HUES64 (cell line): ENCODE data around the gene DHX35.

Experiments
- H3K27ac ChIP-seq: 2 replicates; pipeline ENCODE4 v1.7.0; 2013; ENCODE audit warnings: low read depth, low read length, inconsistent platforms
- H3K27me3 ChIP-seq: 2 replicates; pipeline ENCODE4 v1.6.1; 2013; ENCODE audit warnings: mild to moderate bottlenecking, low read length; ENCODE audit not compliant: insufficient read depth
- H3K36me3 ChIP-seq: 2 replicates; pipeline ENCODE4 v1.6.1; 2013; ENCODE audit warnings: mild to moderate bottlenecking, low read length; ENCODE audit not compliant: insufficient read depth
- H3K4me1 ChIP-seq: 2 replicates; pipeline ENCODE4 v1.6.1; 2013; ENCODE audit warnings: mild to moderate bottlenecking, low read length, moderate library complexity; ENCODE audit not compliant: insufficient read depth
- H3K4me3 ChIP-seq: 2 replicates; pipeline ENCODE4 v1.5.1; 2013; ENCODE audit warnings: mild to moderate bottlenecking, low read length, moderate library complexity
- H3K9ac ChIP-seq: 2 replicates; pipeline ENCODE4 v1.6.1; 2013; ENCODE audit warnings: mild to moderate bottlenecking, low read depth, low read length
- H3K9me3 ChIP-seq: 2 replicates; pipeline ENCODE4 v1.6.1; 2013; ENCODE audit warnings: low read depth, low read length; ENCODE audit not compliant: insufficient read depth
- WGBS: fragments of 150-250, 120-280 bp; methylation state at CpG from one replicate; pipeline ENCODE4 v1.1.7; 2013; ENCODE audit warnings: missing lambda C conversion rate; 5-methylcytosine and 5-hydroxymethylcytosine counted together

DHX35 gene

DNA sequence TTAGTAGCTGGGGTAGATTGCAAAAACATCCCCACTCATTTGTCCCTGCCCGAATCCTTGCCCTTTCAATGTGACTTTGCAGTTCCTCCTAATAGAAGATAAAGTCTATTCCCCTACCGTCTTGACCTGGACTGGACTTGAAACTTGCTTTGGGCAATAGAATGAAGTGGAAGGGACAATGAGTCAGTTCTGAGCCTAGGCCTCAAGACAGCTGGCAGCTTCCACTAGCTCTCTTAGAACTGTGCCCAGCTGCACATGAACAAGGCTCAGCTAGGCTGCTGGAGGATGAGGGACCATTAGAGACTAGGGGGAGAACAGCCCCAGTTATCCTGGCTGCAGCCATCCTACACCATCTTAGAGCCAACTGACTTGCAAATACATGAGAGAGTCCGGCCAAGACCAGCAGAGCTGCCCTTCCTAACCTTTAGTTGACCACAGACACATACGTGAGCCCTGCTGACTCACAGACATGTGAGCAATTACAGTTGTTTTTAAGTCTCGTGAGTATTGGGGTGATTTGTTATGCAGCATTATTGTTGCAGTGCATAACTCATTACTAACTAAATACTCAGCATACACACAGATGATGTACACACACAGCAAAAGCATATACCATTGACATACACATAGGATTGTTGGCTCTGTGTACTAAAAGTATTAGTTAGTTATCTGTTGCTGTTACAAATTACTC is 105.5 kb downstream of the DHX35 start:
- 87% methylated on average over 4 of the region's 5 CpGs for WGBS
- H3K27ac ChIP-seq, result no peak overlapping the region
- no peak overlapping the region for H3K9ac ChIP-seq
- no peaks in the 10 kb centered on the region for H3K27me3 ChIP-seq
- no peaks in the 10 kb centered on the region for H3K9me3 ChIP-seq
- H3K4me1 ChIP-seq, result no peaks in the 10 kb centered on the region
- no peaks in the 10 kb centered on the region for H3K36me3 ChIP-seq
- no peak overlapping the region for H3K4me3 ChIP-seq

DNA sequence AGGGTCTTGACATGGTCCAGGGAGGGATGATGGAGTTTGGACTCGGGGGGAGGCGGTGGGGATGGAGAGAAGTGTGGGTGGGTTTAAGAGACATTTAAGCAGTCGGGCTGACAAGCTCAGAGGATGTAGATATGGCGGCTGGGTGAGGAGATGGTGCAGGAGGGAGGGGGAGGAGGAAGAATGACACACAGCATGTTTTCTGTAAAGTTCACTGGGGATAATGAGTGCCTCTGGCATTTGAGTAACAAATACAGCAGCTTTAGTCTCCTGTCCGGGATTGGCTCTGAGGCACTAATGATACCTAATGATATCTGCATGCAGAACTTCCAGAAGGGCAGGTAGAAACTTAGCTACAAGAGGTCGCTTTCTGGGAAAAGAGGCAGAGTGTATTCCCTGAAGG is 107.8 kb downstream of the DHX35 start:
- Histone ChIP-seq H3K27me3 (no peaks in the 10 kb centered on the region), H3K27ac (no peak overlapping the region), H3K9me3 (no peaks in the 10 kb centered on the region), H3K4me1 (no peaks in the 10 kb centered on the region), H3K9ac (no peak overlapping the region), H3K36me3 (no peaks in the 10 kb centered on the region), H3K4me3 (no peak overlapping the region)
- WGBS, result 85% methylated on average over 6 of the region's 6 CpGs

DNA sequence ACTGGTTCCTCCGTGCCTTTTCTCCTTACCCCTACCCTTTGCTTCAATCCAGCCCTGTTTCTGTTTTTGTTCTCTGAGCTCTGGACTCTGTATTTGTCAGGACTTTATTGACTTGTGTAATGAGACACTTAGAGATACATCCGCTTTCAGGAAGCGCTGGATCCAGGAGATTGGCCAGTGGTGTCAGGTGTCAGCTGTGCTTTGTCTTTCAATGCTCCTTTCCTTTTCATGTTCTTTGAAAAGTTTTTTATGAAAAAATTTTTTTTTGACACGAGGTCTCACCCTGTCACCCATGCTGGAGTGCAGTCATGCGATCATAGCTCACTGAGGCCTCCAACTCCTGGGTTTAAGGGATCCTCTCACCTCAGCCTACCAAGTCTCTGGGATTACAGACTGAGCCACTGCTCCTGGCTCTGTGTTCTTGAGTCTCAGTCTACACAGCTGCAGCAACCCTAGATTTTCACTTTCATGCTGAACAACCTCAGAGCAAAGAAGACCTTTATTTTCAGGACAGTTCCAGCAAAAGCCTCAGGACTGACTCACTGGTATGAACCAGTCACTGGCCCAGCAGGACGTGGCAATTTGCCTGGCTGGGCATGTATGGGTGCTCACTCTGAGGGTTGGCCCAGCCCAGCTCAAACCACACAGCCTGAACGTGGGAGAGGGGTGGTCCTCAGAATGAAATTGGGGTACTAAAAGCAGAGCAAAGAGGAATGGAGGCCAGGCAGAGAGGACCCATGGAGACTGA is 108.5 kb downstream of the DHX35 start:
- no peak overlapping the region for H3K27ac ChIP-seq
- no peak overlapping the region for H3K9ac ChIP-seq
- no peaks in the 10 kb centered on the region for H3K36me3 ChIP-seq
- no peaks in the 10 kb centered on the region for H3K9me3 ChIP-seq
- 88% methylated on average over 7 of the region's 7 CpGs for WGBS
- no peak overlapping the region for H3K4me3 ChIP-seq
- H3K27me3 ChIP-seq, result no peaks in the 10 kb centered on the region
- H3K4me1 ChIP-seq, result no peaks in the 10 kb centered on the region

DNA sequence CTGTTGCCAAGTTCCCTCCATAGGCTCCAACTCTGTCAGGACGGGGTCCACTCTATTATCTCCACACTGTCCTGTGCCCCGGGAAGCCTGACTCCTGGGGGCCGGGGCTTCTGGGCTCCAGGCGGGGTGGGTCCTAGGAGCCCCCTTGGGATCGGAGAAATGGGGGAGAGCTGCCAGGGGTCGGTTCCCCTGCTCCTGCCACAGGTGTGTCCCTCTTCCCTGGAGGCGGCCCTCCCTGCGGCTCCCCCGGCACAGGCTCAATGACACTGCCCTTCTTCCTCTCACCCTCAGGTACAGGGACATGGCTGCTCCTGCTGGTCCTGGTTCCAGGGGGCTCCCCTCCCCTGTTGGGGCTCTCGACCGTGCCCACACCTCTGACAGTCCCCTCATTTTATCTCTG is 110.0 kb downstream of the DHX35 start:
- WGBS, result 92% methylated on average over 11 of the region's 11 CpGs
- H3K4me3 ChIP-seq, result no peak overlapping the region
- H3K9me3 ChIP-seq, result no peaks in the 10 kb centered on the region
- no peaks in the 10 kb centered on the region for H3K36me3 ChIP-seq
- no peaks in the 10 kb centered on the region for H3K4me1 ChIP-seq
- no peak overlapping the region for H3K27ac ChIP-seq
- H3K27me3 ChIP-seq, result no peaks in the 10 kb centered on the region
- no peak overlapping the region for H3K9ac ChIP-seq

DNA sequence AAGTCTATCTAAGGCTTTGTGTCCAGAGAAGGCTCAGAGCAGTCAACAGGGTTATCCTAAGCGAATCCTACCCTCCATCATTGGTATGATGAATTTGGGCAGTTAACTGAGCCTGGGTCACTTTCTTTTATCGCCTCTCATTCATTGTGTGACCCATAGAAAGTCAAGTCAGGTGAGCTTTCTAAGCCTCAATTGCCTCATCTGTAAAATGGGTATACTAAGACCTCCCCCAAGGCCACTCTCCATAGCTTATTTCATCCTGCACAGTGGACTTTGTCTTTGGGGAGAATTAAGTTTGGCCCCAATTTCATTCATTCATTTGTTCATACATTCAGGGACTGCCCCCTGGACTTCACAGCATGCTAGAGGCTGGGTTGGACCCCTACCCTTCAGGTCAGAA is 110.5 kb downstream of the DHX35 start:
- 88% methylated on average over 2 of the region's 2 CpGs for WGBS
- H3K27me3 ChIP-seq, result no peaks in the 10 kb centered on the region

DNA sequence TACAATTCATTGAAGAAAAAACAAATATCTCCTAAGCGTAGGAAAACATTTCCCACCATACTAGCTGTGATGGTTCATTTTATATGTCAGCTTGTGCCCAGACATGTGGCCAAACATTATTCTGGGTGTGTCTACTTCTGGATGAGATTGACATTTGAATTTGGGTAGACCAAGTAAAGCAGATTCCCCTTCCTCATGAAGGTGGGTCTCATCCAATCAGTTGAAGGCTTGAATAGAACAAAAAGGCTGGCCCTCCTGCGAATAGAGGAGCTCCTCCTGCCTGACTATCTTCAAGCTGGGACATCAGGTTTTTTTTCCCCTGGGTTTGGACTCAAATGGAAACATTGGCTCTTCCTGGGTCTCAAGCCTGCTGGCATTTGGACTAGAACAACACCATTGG is 113.6 kb downstream of the DHX35 start:
- H3K4me3 ChIP-seq, result no peak overlapping the region
- H3K9me3 ChIP-seq, result no peaks in the 10 kb centered on the region
- no peaks in the 10 kb centered on the region for H3K36me3 ChIP-seq
- no peak overlapping the region for H3K27ac ChIP-seq
- no peaks in the 10 kb centered on the region for H3K27me3 ChIP-seq
- WGBS, result 91% methylated on average over 2 of the region's 2 CpGs
- no peaks in the 10 kb centered on the region for H3K4me1 ChIP-seq
- H3K9ac ChIP-seq, result no peak overlapping the region

More for the DNA sequence above, 110.5 kb downstream of the DHX35 start:
- no peak overlapping the region for H3K27ac ChIP-seq
- no peak overlapping the region for H3K9ac ChIP-seq
- H3K4me3 ChIP-seq, result no peak overlapping the region
- no peaks in the 10 kb centered on the region for H3K4me1 ChIP-seq
- no peaks in the 10 kb centered on the region for H3K36me3 ChIP-seq
- no peaks in the 10 kb centered on the region for H3K9me3 ChIP-seq

DNA sequence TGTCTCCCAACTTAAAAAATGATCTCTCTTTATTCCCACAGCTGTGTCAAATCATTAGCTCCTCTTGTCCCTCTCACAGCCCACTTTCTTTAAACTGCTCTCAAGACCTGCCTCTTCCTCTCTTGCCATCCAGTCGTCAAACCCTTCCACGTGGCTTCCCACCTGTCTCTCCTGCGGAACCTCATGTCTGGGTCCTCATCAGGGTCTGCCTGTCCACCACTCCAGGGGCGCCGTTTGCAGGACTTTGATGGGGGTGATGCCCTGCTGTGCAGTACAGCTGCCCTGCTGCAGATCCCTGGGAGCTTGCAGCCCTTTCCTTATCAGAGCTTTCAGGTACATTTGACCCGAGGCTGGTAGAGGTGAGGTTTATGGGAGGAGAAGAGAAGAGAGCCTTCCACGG is 114.8 kb downstream of the DHX35 start:
- Histone ChIP-seq H3K9ac (no peak overlapping the region), H3K4me3 (no peak overlapping the region), H3K36me3 (no peaks in the 10 kb centered on the region), H3K27ac (no peak overlapping the region), H3K27me3 (no peaks in the 10 kb centered on the region), H3K4me1 (no peaks in the 10 kb centered on the region), H3K9me3 (no peaks in the 10 kb centered on the region)
- whole genome bisulfite sequencing, result 78% methylated on average over 7 of the region's 7 CpGs

DNA sequence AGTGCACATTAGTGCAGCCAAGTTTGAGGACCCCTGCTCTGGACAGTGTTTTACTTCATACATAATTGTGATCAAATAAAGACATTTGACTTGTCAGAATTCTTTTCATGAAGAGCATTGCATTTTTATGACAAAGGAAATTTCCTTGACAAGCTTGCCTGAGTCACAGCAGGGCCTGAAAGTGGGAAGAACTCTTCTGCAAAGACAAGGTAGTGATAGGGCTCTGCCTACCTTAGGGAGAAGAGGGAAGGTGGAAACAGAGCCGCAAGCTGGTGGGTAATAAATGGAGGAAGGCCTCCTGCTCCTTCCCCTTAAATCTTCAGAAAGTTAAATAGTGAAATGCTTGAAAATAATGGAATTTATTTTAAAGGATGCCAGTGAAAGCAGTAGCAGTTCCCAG is 118.2 kb downstream of the DHX35 start:
- no peaks in the 10 kb centered on the region for H3K27me3 ChIP-seq
- H3K9me3 ChIP-seq, result no peaks in the 10 kb centered on the region
- no peaks in the 10 kb centered on the region for H3K4me1 ChIP-seq
- WGBS, result 95% methylated on average over 1 of the region's 1 CpG
- no peak overlapping the region for H3K4me3 ChIP-seq
- H3K36me3 ChIP-seq, result no peaks in the 10 kb centered on the region
- no peak overlapping the region for H3K27ac ChIP-seq
- no peak overlapping the region for H3K9ac ChIP-seq

DNA sequence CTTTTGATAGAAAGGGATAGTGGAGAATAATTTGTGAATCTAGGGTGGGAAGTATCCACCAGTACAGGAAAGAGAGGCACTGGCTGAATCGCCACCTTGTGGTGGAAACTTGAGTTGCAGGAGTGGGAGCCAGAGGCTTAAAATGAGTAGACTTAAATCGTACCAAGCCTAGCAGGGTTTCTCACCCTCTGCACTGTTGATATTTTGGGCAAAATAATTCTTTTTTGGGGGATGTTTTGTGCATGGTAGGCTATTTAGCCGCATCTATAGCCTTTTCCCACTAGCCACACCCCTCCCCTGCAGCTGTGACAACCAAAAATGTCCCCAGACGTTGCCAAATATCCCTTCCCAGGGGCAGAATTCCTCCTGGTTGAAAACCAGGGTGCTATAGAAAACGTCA is 119.1 kb downstream of the DHX35 start:
- Histone ChIP-seq H3K4me1 (no peaks in the 10 kb centered on the region), H3K4me3 (no peak overlapping the region), H3K36me3 (no peaks in the 10 kb centered on the region), H3K9ac (no peak overlapping the region), H3K27me3 (no peaks in the 10 kb centered on the region), H3K9me3 (no peaks in the 10 kb centered on the region), H3K27ac (no peak overlapping the region)
- WGBS, result 26% methylated on average over 5 of the region's 5 CpGs

DNA sequence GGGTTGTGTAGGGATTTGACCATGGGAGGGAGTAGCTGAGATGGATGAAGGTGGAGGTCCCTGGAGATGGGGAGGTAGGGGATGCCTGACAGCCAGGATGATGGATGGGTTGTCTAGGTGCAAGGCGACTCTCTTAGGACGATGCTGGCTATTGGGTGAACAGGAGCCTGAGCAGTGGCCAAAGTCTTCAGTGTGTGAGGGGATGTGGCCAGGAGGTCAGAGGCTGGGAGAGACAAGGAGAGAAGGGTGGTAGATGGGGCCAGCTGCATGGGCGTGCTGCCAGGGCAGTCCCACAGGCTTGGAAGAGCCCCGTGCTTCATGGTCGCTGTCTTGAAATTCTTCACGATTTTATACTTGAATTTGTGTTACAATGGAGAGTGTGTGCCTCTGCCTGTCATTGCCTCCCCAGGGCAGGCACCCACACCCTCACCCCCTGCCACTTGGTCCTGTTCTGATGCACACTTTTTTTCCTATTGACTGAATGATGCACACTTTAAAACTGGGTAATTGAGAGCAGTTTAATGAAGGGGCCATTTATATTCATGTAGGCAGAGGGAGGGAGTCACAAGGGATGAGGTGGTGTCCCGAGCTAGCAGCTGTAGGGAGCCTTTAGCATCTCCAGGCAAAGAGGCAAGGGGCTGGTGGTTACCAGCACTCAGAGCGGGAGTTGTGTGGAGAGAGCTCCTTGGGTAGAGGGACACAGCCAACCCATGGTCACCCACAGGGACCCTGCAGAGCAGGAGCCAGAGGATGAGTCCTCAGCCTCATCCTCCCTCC is 120.7 kb downstream of the DHX35 start:
- H3K27me3 ChIP-seq, result no peaks in the 10 kb centered on the region
- 83% methylated on average over 8 of the region's 8 CpGs for WGBS
- no peak overlapping the region for H3K9ac ChIP-seq
- H3K36me3 ChIP-seq, result no peaks in the 10 kb centered on the region
- H3K4me1 ChIP-seq, result no peaks in the 10 kb centered on the region
- H3K27ac ChIP-seq, result no peak overlapping the region
- H3K4me3 ChIP-seq, result no peak overlapping the region
- H3K9me3 ChIP-seq, result no peaks in the 10 kb centered on the region

DNA sequence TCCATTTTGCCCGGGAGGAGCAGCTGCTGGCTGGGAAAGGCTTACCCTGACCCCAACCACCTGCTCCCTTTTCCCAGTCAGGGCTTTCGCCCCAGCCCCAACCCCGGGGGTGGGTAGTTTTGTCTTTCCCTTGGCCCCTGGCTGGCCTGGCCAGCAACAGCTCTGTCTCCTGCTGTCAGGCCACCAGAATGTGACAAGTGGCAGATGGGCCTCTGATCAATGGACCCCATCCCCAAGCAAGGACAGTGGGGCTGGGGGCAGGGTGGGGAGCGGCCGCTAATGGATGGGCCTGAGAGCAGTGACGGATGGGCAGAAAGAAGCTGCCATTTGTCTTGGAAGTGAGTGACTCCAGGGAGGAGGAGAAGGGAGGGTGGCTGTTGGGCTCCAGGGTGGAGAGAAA is 121.6 kb downstream of the DHX35 start:
- WGBS, result 86% methylated on average over 6 of the region's 6 CpGs
- no peaks in the 10 kb centered on the region for H3K36me3 ChIP-seq
- H3K27ac ChIP-seq, result no peak overlapping the region
- H3K9ac ChIP-seq, result no peak overlapping the region
- H3K4me3 ChIP-seq, result no peak overlapping the region
- H3K9me3 ChIP-seq, result no peaks in the 10 kb centered on the region
- H3K27me3 ChIP-seq, result no peaks in the 10 kb centered on the region
- no peaks in the 10 kb centered on the region for H3K4me1 ChIP-seq
